Neural cell (in vitro differentiated cells): Measurements from ENCODE around the gene SLC10A1. TPM values are rescaled to one million over a fixed set of nuclear protein-coding genes. Genes with fewer than 3 reads are reported as not detected.

ENCODE experiments used
- H2AFZ ChIP-seq: fragments of 200-600, 300-800 bp; sonication (generic), shearing (Covaris generic); 2 replicates; pipeline ENCODE4 v1.6.0; 2014; ENCODE audit warnings: low read depth, mild to moderate bottlenecking, antibody characterized with exemption, low read length, moderate library complexity
- H3F3A ChIP-seq: fragments of 200-600 bp; shearing (Covaris generic); 2 replicates; pipeline ENCODE4 v1.6.1; 2016; ENCODE audit warnings: mild to moderate bottlenecking, moderate library complexity, mixed read lengths, antibody characterized with exemption, low read length; ENCODE audit not compliant: insufficient read depth, poor library complexity, severe bottlenecking
- H3K27ac ChIP-seq: fragments of 200-600, 300-800 bp; sonication (generic), shearing (Covaris generic); 2 replicates; pipeline ENCODE4 v1.5.1; 2014; ENCODE audit warnings: mild to moderate bottlenecking, low read length, moderate library complexity
- H3K27me3 ChIP-seq: fragments of 300-800, 200-600 bp; sonication (generic), shearing (Covaris generic); 2 replicates; pipeline ENCODE4 v1.6.0; 2014; ENCODE audit warnings: mild to moderate bottlenecking, low read depth, low read length, moderate library complexity; ENCODE audit not compliant: insufficient read depth
- H3K36me3 ChIP-seq: fragments of 300-800, 200-600 bp; sonication (generic), shearing (Covaris generic); 2 replicates; pipeline ENCODE4 v1.5.1; 2014; ENCODE audit warnings: mild to moderate bottlenecking, antibody characterized with exemption, low read length, moderate library complexity; ENCODE audit not compliant: insufficient read depth
- H3K4me2 ChIP-seq: fragments of 300-800, 200-600 bp; sonication (generic), shearing (Covaris generic); 2 replicates; pipeline ENCODE4 v1.6.0; 2014; ENCODE audit warnings: mild to moderate bottlenecking, low read length
- H3K4me3 ChIP-seq: fragments of 300-800, 200-600 bp; sonication (generic), shearing (Covaris generic); 2 replicates; pipeline ENCODE4 v1.5.1; 2014; ENCODE audit warnings: mild to moderate bottlenecking, low read length, moderate library complexity
- H3K79me2 ChIP-seq: fragments of 200-600 bp; shearing (Covaris generic); replicated peaks from 2 replicates; pipeline ENCODE4 v1.6.0; 2014; ENCODE audit warnings: mild to moderate bottlenecking, low read length, moderate library complexity; ENCODE audit not compliant: insufficient read depth
- H3K9ac ChIP-seq: fragments of 300-800, 200-600 bp; sonication (generic), shearing (Covaris generic); 2 replicates; pipeline ENCODE4 v1.6.1; 2016; ENCODE audit warnings: mild to moderate bottlenecking, low read length, mixed read lengths
- H3K9me2 ChIP-seq: fragments of 200-600 bp; shearing (Covaris generic); 2 replicates; pipeline ENCODE4 v1.6.1; 2016; ENCODE audit warnings: mild to moderate bottlenecking, low read length, mixed read lengths; ENCODE audit not compliant: insufficient read depth
- H3K9me3 ChIP-seq: fragments of 200-600, 300-800 bp; sonication (generic), shearing (Covaris generic); 2 replicates; pipeline ENCODE4 v1.6.1; 2016; ENCODE audit warnings: mild to moderate bottlenecking, mixed run types, low read length, moderate library complexity, mixed read lengths
- H4K20me1 ChIP-seq: fragments of 200-600 bp; shearing (Covaris generic); 2 replicates; pipeline ENCODE4 v1.6.1; 2016; ENCODE audit warnings: mild to moderate bottlenecking, mixed run types; ENCODE audit not compliant: insufficient read depth
- CTCF ChIP-seq: fragments of 450-650 bp; IDR thresholded peaks from 2 replicates; pipeline ENCODE4 v1.5.1; 2014; ENCODE audit warnings: antibody characterized with exemption, mild to moderate bottlenecking, moderate library complexity; ENCODE audit not compliant: poor library complexity, severe bottlenecking
- EP300 ChIP-seq: fragments of 450-650 bp; conservative IDR thresholded peaks from 2 replicates; pipeline ENCODE4 v1.6.1; 2014; ENCODE audit warnings: antibody characterized with exemption, mild to moderate bottlenecking, moderate library complexity; ENCODE audit not compliant: poor library complexity, severe bottlenecking
- EZH2 ChIP-seq: fragments of 200-600, 300-800 bp; shearing (Covaris generic), sonication (generic); IDR thresholded peaks from 2 replicates; pipeline ENCODE4 v1.6.1; 2014; ENCODE audit warnings: antibody characterized with exemption, low read length, borderline replicate concordance, mild to moderate bottlenecking; ENCODE audit not compliant: insufficient read depth, poor library complexity, severe bottlenecking
- MXI1 ChIP-seq: fragments of 450-650 bp; conservative IDR thresholded peaks from 2 replicates; pipeline ENCODE4 v1.6.1; 2014; ENCODE audit warnings: antibody characterized with exemption, mild to moderate bottlenecking; ENCODE audit not compliant: poor library complexity, severe bottlenecking
- POLR2AphosphoS5 ChIP-seq: IDR thresholded peaks from 2 replicates; pipeline ENCODE4 v1.6.1; 2012
- RAD21 ChIP-seq: fragments of 450-650 bp; conservative IDR thresholded peaks from 2 replicates; pipeline ENCODE4 v1.6.1; 2014; ENCODE audit warnings: antibody characterized with exemption, mild to moderate bottlenecking, moderate library complexity
- REST ChIP-seq: IDR thresholded peaks from 2 replicates; pipeline ENCODE4 v1.6.1; 2012; ENCODE audit warnings: borderline replicate concordance
- SMC3 ChIP-seq: fragments of 450-650 bp; conservative IDR thresholded peaks from 2 replicates; pipeline ENCODE4 v1.6.1; 2014; ENCODE audit warnings: antibody characterized with exemption, mild to moderate bottlenecking, moderate library complexity; ENCODE audit not compliant: poor library complexity
- TAF1 ChIP-seq: IDR thresholded peaks from 2 replicates; pipeline ENCODE4 v1.6.1; 2012; ENCODE audit warnings: low read depth
- polyA plus RNA-seq: library from polyadenylated mRNA; depleted of rRNA; stranded (reverse); fragments of >200 nt; gene quantifications from 2 replicates; pipeline ENCODE4 v1.2.3, GENCODE V29; 2014

Gene SLC10A1
- polyA plus RNA-seq, 1 donor from 2014 or later: not detected

GRCh38 chr14:69780952-69781351 lies 16.1 kb downstream of the SLC10A1 start:
- no peak overlapping the region for H3K4me2 ChIP-seq
- H3K4me3 ChIP-seq: no peak overlapping the region
- no peaks in the 10 kb centered on the region for H3K79me2 ChIP-seq
- no peak overlapping the region for H3K9ac ChIP-seq
- no peaks in the 10 kb centered on the region for H3K27me3 ChIP-seq
- H3K36me3 ChIP-seq: peaks cover 5% of the 10 kb centered on the region
- no peaks in the 10 kb centered on the region for H4K20me1 ChIP-seq
- no peak overlapping the region for H3K27ac ChIP-seq
- no peak for TF ChIP-seq TAF1
- no peak for TF ChIP-seq CTCF
- no peak for TF ChIP-seq POLR2AphosphoS5
- no peak for TF ChIP-seq SMC3
- no peak for TF ChIP-seq EZH2
- TF ChIP-seq RAD21: no peak
- TF ChIP-seq EP300: no peak
- TF ChIP-seq REST: no peak
- no peak for TF ChIP-seq MXI1
- no peaks in the 10 kb centered on the region for H3K9me2 ChIP-seq
- H3F3A ChIP-seq: no peaks in the 10 kb centered on the region
- no peak overlapping the region for H2AFZ ChIP-seq
- H3K9me3 ChIP-seq: no peaks in the 10 kb centered on the region

- H3K79me2 ChIP-seq: no peaks in the 10 kb centered on the region
- H3K4me3 ChIP-seq: no peak overlapping the region
- no peaks in the 10 kb centered on the region for H3K27me3 ChIP-seq
- H4K20me1 ChIP-seq: no peaks in the 10 kb centered on the region
- no peak overlapping the region for H3K9ac ChIP-seq
- no peaks in the 10 kb centered on the region for H3K9me2 ChIP-seq
- H3K4me2 ChIP-seq: no peak overlapping the region
- H3K27ac ChIP-seq: no peak overlapping the region
- no peaks in the 10 kb centered on the region for H3K9me3 ChIP-seq
- no peak overlapping the region for H2AFZ ChIP-seq
- TF ChIP-seq TAF1 (no peak), SMC3 (no peak), REST (no peak), EP300 (no peak), POLR2AphosphoS5 (no peak), CTCF (no peak), EZH2 (no peak), RAD21 (no peak), MXI1 (no peak)
- peaks cover 10% of the 10 kb centered on the region for H3K36me3 ChIP-seq
- H3F3A ChIP-seq: no peaks in the 10 kb centered on the region
Observed at GRCh38 chr14:69780092-69780491, 16.9 kb downstream of the SLC10A1 start.
